ENCODE measurements around the gene LY9. TPM values are rescaled to one million over a fixed set of nuclear protein-coding genes. Genes with fewer than 3 reads are reported as not detected.

LY9 gene
- total RNA-seq, 4 donors from 2014 or later, result 0.22 to 3.0 (median 1.9) TPM; not detected in 1

- H3K27me3 ChIP-seq, result no peaks in the 10 kb centered on the region
- no peak overlapping the region for H3K4me3 ChIP-seq
- 89 to 91% methylated on average over 11 of the region's 11 CpGs for WGBS, 2 donors
- no peak for DNase-seq (ENCODE audit: low spot score in 2 of 2)
- H3K4me1 ChIP-seq, result peaks cover 0 to 7% (median 0%) of the 10 kb centered on the region in 4 donors
- H3K27ac ChIP-seq, result peak overlapping the region in 1 of 4 donors; percentile 72
- H3K36me3 ChIP-seq, result no peaks in the 10 kb centered on the region
- no peak for TF ChIP-seq POLR2A (IDR thresholded peaks at IDR 0.05)
- no peak for TF ChIP-seq CTCF (IDR thresholded peaks at IDR 0.05)
- TF ChIP-seq EP300 (IDR thresholded peaks at IDR 0.05), result no peak
- H3K9me3 ChIP-seq, result no peaks in the 10 kb centered on the region
Observed at GRCh38 chr1:160789051-160789701, 6.8 kb upstream of the LY9 start.

- H3K9me3 ChIP-seq, result no peaks in the 10 kb centered on the region
- H3K4me3 ChIP-seq, result no peak overlapping the region
- TF ChIP-seq CTCF (IDR thresholded peaks at IDR 0.05) (no peak), POLR2A (IDR thresholded peaks at IDR 0.05) (no peak), EP300 (IDR thresholded peaks at IDR 0.05) (peak; percentile 32 to 56)
- H3K27me3 ChIP-seq, result no peaks in the 10 kb centered on the region
- DNase-seq (ENCODE audit: low spot score in 2 of 2), result peak in 1 of 2 donors; percentile 28
- H3K4me1 ChIP-seq, result peaks cover 0 to 7% (median 0%) of the 10 kb centered on the region in 4 donors
- 87 to 88% methylated on average over 13 of the region's 13 CpGs for WGBS, 2 donors
- no peaks in the 10 kb centered on the region for H3K36me3 ChIP-seq
- peak overlapping the region in 1 of 4 donors; percentile 72 for H3K27ac ChIP-seq
Observed at GRCh38 chr1:160789702-160790611, 6.0 kb upstream of the LY9 start.

GRCh38 chr1:160794376-160794775 is 1.6 kb upstream of the LY9 start:
- Histone ChIP-seq H3K27me3 (no peaks in the 10 kb centered on the region), H3K9me3 (peaks cover 0 to 2% (median 0%) of the 10 kb centered on the region in 4 donors), H3K4me3 (no peak overlapping the region), H3K27ac (no peak overlapping the region), H3K4me1 (peaks cover 0 to 7% (median 0%) of the 10 kb centered on the region in 4 donors), H3K36me3 (no peaks in the 10 kb centered on the region)
- TF ChIP-seq POLR2A (IDR thresholded peaks at IDR 0.05) (no peak), EP300 (IDR thresholded peaks at IDR 0.05) (no peak), CTCF (IDR thresholded peaks at IDR 0.05) (no peak)
- 36 to 38% methylated on average over 3 of the region's 3 CpGs for WGBS, 2 donors
- no peak for DNase-seq (ENCODE audit: low spot score in 2 of 2)

- DNase-seq (ENCODE audit: low spot score in 2 of 2), result no peak
- Histone ChIP-seq H3K27ac (peak overlapping the region in 1 of 4 donors; percentile 76), H3K9me3 (peaks cover 0 to 9% (median 0%) of the 10 kb centered on the region in 4 donors), H3K4me3 (peak overlapping the region in 1 of 4 donors; percentile 27), H3K27me3 (no peaks in the 10 kb centered on the region), H3K36me3 (no peaks in the 10 kb centered on the region), H3K4me1 (no peaks in the 10 kb centered on the region)
- WGBS, 2 donors, result 79 to 86% methylated on average over 3 of the region's 3 CpGs
- no peak for TF ChIP-seq POLR2A (IDR thresholded peaks at IDR 0.05)
- TF ChIP-seq CTCF (IDR thresholded peaks at IDR 0.05), result no peak
- TF ChIP-seq EP300 (IDR thresholded peaks at IDR 0.05), result no peak
Observed at GRCh38 chr1:160797271-160797709, 1.3 kb downstream of the LY9 start.

Data from tibial nerve (tissue), 4 donors.